Neural cell (in vitro differentiated cells): ENCODE measurements around the gene ZFYVE28.

Source experiments
- CTCF ChIP-seq: fragments of 450-650 bp; IDR thresholded peaks from 2 replicates; pipeline ENCODE4 v1.5.1; 2014; ENCODE audit warnings: antibody characterized with exemption, mild to moderate bottlenecking, moderate library complexity; ENCODE audit not compliant: poor library complexity, severe bottlenecking
- EP300 ChIP-seq: fragments of 450-650 bp; conservative IDR thresholded peaks from 2 replicates; pipeline ENCODE4 v1.6.1; 2014; ENCODE audit warnings: antibody characterized with exemption, mild to moderate bottlenecking, moderate library complexity; ENCODE audit not compliant: poor library complexity, severe bottlenecking
- EZH2 ChIP-seq: fragments of 200-600, 300-800 bp; shearing (Covaris generic), sonication (generic); IDR thresholded peaks from 2 replicates; pipeline ENCODE4 v1.6.1; 2014; ENCODE audit warnings: antibody characterized with exemption, low read length, borderline replicate concordance, mild to moderate bottlenecking; ENCODE audit not compliant: insufficient read depth, poor library complexity, severe bottlenecking
- MXI1 ChIP-seq: fragments of 450-650 bp; conservative IDR thresholded peaks from 2 replicates; pipeline ENCODE4 v1.6.1; 2014; ENCODE audit warnings: antibody characterized with exemption, mild to moderate bottlenecking; ENCODE audit not compliant: poor library complexity, severe bottlenecking
- POLR2AphosphoS5 ChIP-seq: IDR thresholded peaks from 2 replicates; pipeline ENCODE4 v1.6.1; 2012
- RAD21 ChIP-seq: fragments of 450-650 bp; conservative IDR thresholded peaks from 2 replicates; pipeline ENCODE4 v1.6.1; 2014; ENCODE audit warnings: antibody characterized with exemption, mild to moderate bottlenecking, moderate library complexity
- REST ChIP-seq: IDR thresholded peaks from 2 replicates; pipeline ENCODE4 v1.6.1; 2012; ENCODE audit warnings: borderline replicate concordance

- no peak for TF ChIP-seq MXI1
- no peak for TF ChIP-seq POLR2AphosphoS5
- no peak for TF ChIP-seq CTCF
- no peak for TF ChIP-seq EZH2
- no peak for TF ChIP-seq RAD21
- no peak for TF ChIP-seq REST
- TF ChIP-seq EP300: no peak
These were observed 14.6 kb upstream of the ZFYVE28 start for GRCh38 chr4:2432991-2433530.
